A549 (cell line): ENCODE results near the gene ANKRD63. TPM values are rescaled to one million over a fixed set of nuclear protein-coding genes. Genes with fewer than 3 reads are reported as not detected.

Experiments used
- ATAC-seq, 2 experiments: fragments of 200-7000 bp in 1 of 2; fragments of >200 bp in 1 of 2; cut with Nextera tagmentation in 1 of 2; cut with Tn5 transposase in 1 of 2; 3 replicates each; pipeline versions ENCODE4 v1.8.0 to v1.9.1; 2018 to 2020; ENCODE audit warnings: mild to moderate bottlenecking in 1 of 2, moderate library complexity in 1 of 2
- CTCF ChIA-PET: fragments of 300-600 bp; sonication (Branson Sonifier 250); formaldehyde crosslinking; extraction: SDS; loops from one replicate; lab custom pipeline; 2021; ENCODE audit warnings: antibody characterized with exemption, inconsistent platforms; lab: Yijun Ruan, JAX
- POLR2A ChIA-PET: fragments of 350-600 bp; formaldehyde crosslinking; extraction: SDS; loops from one replicate; lab custom pipeline; 2021; ENCODE audit warnings: antibody characterized with exemption, inconsistent platforms; lab: Yijun Ruan, JAX
- DNase-seq, 2 experiments: peaks; one replicate each; pipeline versions ENCODE4 v3.0.0 to v3.0.0-alpha.2; 2011 to 2016; ENCODE audit warnings: low read depth in 1 of 2, low spot score in 1 of 2
- FAIRE-seq: peaks from 2 replicates; lab custom pipeline; 2011; peaks lifted over from hg19 to GRCh38; lab: Jason Lieb, UNC
- H3K27ac ChIP-seq, 2 experiments: fragments of >200 bp; sonication (Bioruptor Twin); formaldehyde crosslinking; 3 replicates each; pipeline ENCODE4 v1.5.1; 2016 to 2017
- H3K4me1 ChIP-seq: fragments of >200 bp; sonication (Bioruptor Twin); formaldehyde crosslinking; 3 replicates; pipeline ENCODE4 v1.6.1; 2016
- H3K4me2 ChIP-seq: fragments of >200 bp; sonication (Bioruptor Twin); formaldehyde crosslinking; 3 replicates; pipeline ENCODE4 v1.6.1; 2016
- H3K4me3 ChIP-seq: fragments of >200 bp; sonication (Bioruptor Twin); formaldehyde crosslinking; 3 replicates; pipeline ENCODE4 v1.5.1; 2016
- H3K9me3 ChIP-seq: fragments of >200 bp; sonication (Bioruptor Twin); formaldehyde crosslinking; 3 replicates; pipeline ENCODE4 v1.6.1; 2016
- CBX2 ChIP-seq: fragments of 200-600 bp; sonication (generic); IDR thresholded peaks from 2 replicates; pipeline ENCODE4 v1.6.1; 2016; ENCODE audit warnings: low read depth, mild to moderate bottlenecking, borderline replicate concordance
- CEBPB ChIP-seq, 2 experiments: fragments of >200 bp in 1 of 2; sonication (Bioruptor Twin) in 1 of 2; formaldehyde crosslinking in 1 of 2; IDR thresholded peaks; 2 replicates each; pipeline ENCODE4 v1.6.1; 2012 to 2016
- CTCF ChIP-seq: fragments of >200 bp; sonication (Bioruptor Twin); formaldehyde crosslinking; IDR thresholded peaks from 3 replicates; pipeline ENCODE4 v1.5.1; 2016
- ELK1 ChIP-seq: fragments of 150-350 bp; IDR thresholded peaks from 2 replicates; pipeline ENCODE4 v1.6.1; 2014; ENCODE audit warnings: low read depth, mild to moderate bottlenecking, low read length
- FOSL2 ChIP-seq, 2 experiments: fragments of 450-650 bp in 1 of 2; fragments of >200 bp in 1 of 2; sonication (Bioruptor Twin) in 1 of 2; formaldehyde crosslinking; IDR thresholded peaks; 2 replicates each; pipeline versions ENCODE4 v1.5.0 to v1.6.1; 2016 to 2020; ENCODE audit warnings: mild to moderate bottlenecking in 1 of 2, moderate library complexity in 1 of 2
- FOXS1 ChIP-seq: fragments of 250-450 bp; sonication (Bioruptor Pico); IDR thresholded peaks from 2 replicates; pipeline ENCODE4 v1.5.0; 2020; ENCODE audit warnings: mild to moderate bottlenecking, moderate library complexity
- HDAC2 ChIP-seq: fragments of 200-600 bp; sonication (generic); IDR thresholded peaks from 2 replicates; pipeline ENCODE4 v1.6.1; 2016
- HEYL ChIP-seq: fragments of 250-450 bp; sonication (Bioruptor Pico); IDR thresholded peaks from 2 replicates; pipeline ENCODE4 v1.8.0; 2021; ENCODE audit warnings: mild to moderate bottlenecking, moderate library complexity
- HMGXB4 ChIP-seq: fragments of 250-450 bp; sonication (Bioruptor Pico); IDR thresholded peaks from 2 replicates; pipeline ENCODE4 v1.5.0; 2021; ENCODE audit warnings: mild to moderate bottlenecking, moderate library complexity, borderline replicate concordance
- HOXB13 ChIP-seq: fragments of 250-450 bp; sonication (Bioruptor Pico); IDR thresholded peaks from 2 replicates; pipeline ENCODE4 v1.5.0; 2020; ENCODE audit warnings: low read depth, mild to moderate bottlenecking, moderate library complexity
- HOXB5 ChIP-seq: fragments of 250-450 bp; sonication (Bioruptor Pico); IDR thresholded peaks from 2 replicates; pipeline ENCODE4 v1.5.0; 2020; ENCODE audit warnings: mild to moderate bottlenecking, moderate library complexity
- JUNB ChIP-seq: fragments of >200 bp; sonication (Bioruptor Twin); formaldehyde crosslinking; IDR thresholded peaks from 2 replicates; pipeline ENCODE4 v1.6.1; 2016
- KDM1A ChIP-seq: fragments of 200-600 bp; sonication (generic); IDR thresholded peaks from 2 replicates; pipeline ENCODE4 v1.6.1; 2016; ENCODE audit warnings: low read depth, mild to moderate bottlenecking
- PBX3 ChIP-seq: IDR thresholded peaks from 2 replicates; pipeline ENCODE4 v1.6.1; 2012
- POLR2AphosphoS2 ChIP-seq: conservative IDR thresholded peaks from 2 replicates; pipeline ENCODE4 v1.6.1; 2012; ENCODE audit warnings: low read length, improper control_type of control experiment, inconsistent platforms
- RARB ChIP-seq: fragments of 250-450 bp; sonication (Bioruptor Pico); IDR thresholded peaks from 2 replicates; pipeline ENCODE4 v1.8.0; 2021; ENCODE audit warnings: mild to moderate bottlenecking, moderate library complexity
- ZC3H11A ChIP-seq: fragments of 450-650 bp; IDR thresholded peaks from 2 replicates; pipeline ENCODE4 v1.6.1; 2014; ENCODE audit warnings: antibody characterized with exemption, mild to moderate bottlenecking
- WGBS: methylation state at CpG from one replicate; pipeline ENCODE4 v1.1.6; 2017; ENCODE audit errors: missing lambda C conversion rate; 5-methylcytosine and 5-hydroxymethylcytosine counted together
- polyA plus RNA-seq, 4 experiments: library from polyadenylated mRNA; depleted of rRNA in 3 of 4; stranded (reverse); fragments of >200 nt; fragmentation: RNase III in 1 of 4; extraction: RNeasy Plus Mini Kit Qiagen cat#74134 plus additional on column Dnase treatment in 1 of 4; gene quantifications; 2 replicates in 3 of 4; 3 replicates in 1 of 4; pipeline ENCODE4 v1.2.3, GENCODE V29; 2011 to 2017

ANKRD63 gene
- polyA plus RNA-seq, 2 of the 4 experiments (the other 2 are of a cell fraction): 0.25 TPM; not detected in 1

DNA sequence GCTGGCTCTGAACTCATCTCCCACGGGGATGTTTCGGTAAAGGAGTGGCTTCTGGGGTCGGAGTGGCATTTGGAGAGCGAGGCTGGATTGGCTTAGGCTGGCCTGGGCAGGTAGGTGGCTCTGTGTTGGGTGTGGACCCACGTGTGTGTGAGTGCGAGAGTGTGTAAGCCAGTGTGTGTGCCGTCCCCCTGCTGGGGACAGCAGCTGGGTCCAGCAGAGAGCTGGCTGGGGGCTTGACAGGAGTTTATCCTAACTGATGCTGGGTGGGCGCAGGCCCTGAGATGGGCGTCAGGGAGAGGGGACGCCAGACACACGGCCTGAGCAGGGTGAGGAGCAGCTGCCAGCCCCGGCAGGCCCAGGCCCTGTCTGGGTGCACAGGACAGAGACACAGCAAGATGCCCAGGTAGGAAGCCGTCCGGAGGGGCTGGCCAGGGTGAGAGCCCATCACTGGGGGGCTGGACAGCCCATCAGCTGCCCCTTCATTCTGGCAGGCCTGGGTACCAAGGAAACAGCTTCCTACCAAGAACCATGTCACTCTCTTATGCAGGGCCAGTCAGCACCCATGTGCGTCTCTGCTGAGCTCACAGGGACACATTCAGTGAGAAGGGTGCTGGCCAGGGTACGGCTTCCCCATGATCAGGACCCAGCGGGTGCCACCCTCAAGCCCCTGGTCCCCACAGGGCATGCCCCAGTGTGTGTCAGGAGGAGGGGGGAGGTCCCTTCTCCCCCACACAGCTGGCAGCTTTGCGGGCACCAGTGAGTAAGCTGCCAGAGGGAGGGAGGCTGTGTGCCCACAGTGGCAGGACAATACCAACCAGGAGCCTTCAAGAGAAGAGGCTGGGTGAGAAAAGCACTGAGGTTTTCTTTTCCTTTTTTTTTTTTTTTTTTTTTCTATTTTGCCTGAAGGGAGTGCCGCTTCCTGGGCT is 42.9 kb downstream of the ANKRD63 start:
- DNase-seq: no peak
- peak overlapping the region; percentile 97 for H3K4me2 ChIP-seq
- WGBS: 80% methylated on average over 13 of the region's 19 CpGs
- CTCF ChIA-PET: interaction anchor here (0.9 to 16.4 kb wide), 8 partner anchors 9 to 194 kb away, joined by 3 to 144 read pairs (median 6); no protein-coding TSS in a partner anchor
- no peaks in the 10 kb centered on the region for H3K9me3 ChIP-seq
- POLR2A ChIA-PET: no interaction called here
- FAIRE-seq: no peak
- peak overlapping the region in 1 of 2 experiments; percentile 83; a peak in 3 of 6 replicates for H3K27ac ChIP-seq
- peaks cover 9% of the 10 kb centered on the region for H3K4me1 ChIP-seq
- TF ChIP-seq ZC3H11A (no peak), HOXB5 (no peak), FOSL2 (IDR thresholded peaks at IDR 0.05) (no peak), FOSL2 (CRISPR knock-in tag; IDR thresholded peaks at IDR 0.05) (no peak), KDM1A (no peak), ELK1 (no peak), RARB (no peak), HEYL (no peak), CTCF (no peak), HDAC2 (no peak), POLR2AphosphoS2 (no peak), CBX2 (no peak), HMGXB4 (no peak), PBX3 (no peak)
- H3K4me3 ChIP-seq: no peak overlapping the region; the same call in 2 of the 3 replicates
- ATAC-seq: peak; percentile 21 to 39; a peak in 3 of 6 replicates

DNA sequence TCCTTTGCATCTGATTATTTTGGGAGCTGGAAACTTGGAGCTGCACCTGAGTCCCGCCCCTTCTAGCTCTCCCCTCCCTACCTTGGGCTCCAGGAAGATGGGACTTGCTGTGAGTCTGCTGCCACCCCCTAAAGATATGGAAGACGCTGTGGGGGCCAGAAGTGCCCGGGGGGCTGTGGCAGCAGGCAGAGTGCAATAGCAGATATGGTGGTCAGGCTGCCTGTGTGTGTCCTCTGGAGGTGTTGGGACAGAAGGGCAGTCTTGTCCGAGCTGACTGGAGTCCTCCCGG is 43.5 kb downstream of the ANKRD63 start:
- no peak for TF ChIP-seq FOXS1
- TF ChIP-seq CBX2: no peak
- no peak for TF ChIP-seq CTCF
- no peak for TF ChIP-seq JUNB
- no peak for TF ChIP-seq HOXB13 (CRISPR knock-in tag)
- no peak for TF ChIP-seq CEBPB (IDR thresholded peaks at IDR 0.05)
- no peak for DNase-seq
- Histone ChIP-seq H3K9me3 (no peaks in the 10 kb centered on the region), H3K4me1 (peaks cover 9% of the 10 kb centered on the region), H3K27ac (peak overlapping the region; percentile 69 to 83), H3K4me3 (peak overlapping the region; percentile 46), H3K4me2 (peak overlapping the region; percentile 97)
- CTCF ChIA-PET: interaction anchor here (0.9 to 16.4 kb wide), 10 partner anchors 9 to 194 kb away, joined by 3 to 144 read pairs (median 4); no protein-coding TSS in a partner anchor
- POLR2A ChIA-PET: no interaction called here
- WGBS: no CpG with 5 or more reads among the region's 5 CpGs
- peak; percentile 6 to 35; a peak in 3 of 6 replicates for ATAC-seq
- FAIRE-seq: no peak
